Parathyroid adenoma (tissue), 2 donors: ENCODE data around the gene ATP5MC2.
"Not testable (repeated sequence)": the region's sequence is repeated elsewhere in the genome, so short reads cannot be mapped to it uniquely, and the experiment has no call there.

Source experiments
- H2AFZ ChIP-seq: fragments of 300-600 bp; sonication (generic); one replicate; pipeline ENCODE4 v1.7.0; 2017; ENCODE audit warnings: antibody characterized with exemption, mild to moderate bottlenecking
- H3K27ac ChIP-seq: fragments of 300-600 bp; sonication (generic); one replicate; pipeline ENCODE4 v1.7.0; 2017
- H3K27me3 ChIP-seq: fragments of 300-600 bp; sonication (generic); one replicate; pipeline ENCODE4 v1.7.0; 2017; ENCODE audit warnings: low read length; ENCODE audit not compliant: control insufficient read depth, insufficient read depth
- H3K36me3 ChIP-seq: fragments of 300-600 bp; sonication (generic); one replicate; pipeline ENCODE4 v1.7.0; 2017; ENCODE audit warnings: low read length; ENCODE audit not compliant: control insufficient read depth, insufficient read depth
- H3K4me1 ChIP-seq: fragments of 300-600 bp; sonication (generic); one replicate; pipeline ENCODE4 v1.7.0; 2017; ENCODE audit warnings: control low read depth
- H3K4me2 ChIP-seq: fragments of 300-600 bp; sonication (generic); one replicate; pipeline ENCODE4 v1.7.0; 2017; ENCODE audit warnings: low read length
- H3K4me3 ChIP-seq: fragments of 300-600 bp; sonication (generic); one replicate; pipeline ENCODE4 v1.7.0; 2017; ENCODE audit warnings: low read depth, low read length
- H3K79me2 ChIP-seq: fragments of 300-600 bp; sonication (generic); one replicate; pipeline ENCODE4 v1.7.0; 2017; ENCODE audit warnings: control low read depth
- H3K9ac ChIP-seq: fragments of 300-600 bp; sonication (generic); one replicate; pipeline ENCODE4 v1.7.0; 2017; ENCODE audit warnings: mild to moderate bottlenecking
- H3K9me3 ChIP-seq: fragments of 300-600 bp; sonication (generic); one replicate; pipeline ENCODE4 v1.7.0; 2017; ENCODE audit warnings: low read length; ENCODE audit not compliant: control insufficient read depth
- TF ChIP-seq, protein P1 (sequence below): fragments of 300-600 bp; sonication (generic); IDR thresholded peaks from one replicate; pipeline ENCODE4 v1.7.0; 2017; ENCODE audit warnings: antibody characterized with exemption, mild to moderate bottlenecking
- donor health status: primary hyperparathyroidism.

The ATP5MC2 gene

GRCh38 chr12:53651737-53652136 lies 24.1 kb downstream of the ATP5MC2 start:
- Histone ChIP-seq H3K9ac (no peak overlapping the region), H2AFZ (no peak overlapping the region), H3K79me2 (no peaks in the 10 kb centered on the region), H3K36me3 (no peaks in the 10 kb centered on the region), H3K4me3 (no peak overlapping the region), H3K27me3 (no peaks in the 10 kb centered on the region), H3K4me1 (no peaks in the 10 kb centered on the region), H3K4me2 (no peak overlapping the region), H3K27ac (no peak overlapping the region), H3K9me3 (no peaks in the 10 kb centered on the region)
- TF ChIP-seq, protein P1, sequence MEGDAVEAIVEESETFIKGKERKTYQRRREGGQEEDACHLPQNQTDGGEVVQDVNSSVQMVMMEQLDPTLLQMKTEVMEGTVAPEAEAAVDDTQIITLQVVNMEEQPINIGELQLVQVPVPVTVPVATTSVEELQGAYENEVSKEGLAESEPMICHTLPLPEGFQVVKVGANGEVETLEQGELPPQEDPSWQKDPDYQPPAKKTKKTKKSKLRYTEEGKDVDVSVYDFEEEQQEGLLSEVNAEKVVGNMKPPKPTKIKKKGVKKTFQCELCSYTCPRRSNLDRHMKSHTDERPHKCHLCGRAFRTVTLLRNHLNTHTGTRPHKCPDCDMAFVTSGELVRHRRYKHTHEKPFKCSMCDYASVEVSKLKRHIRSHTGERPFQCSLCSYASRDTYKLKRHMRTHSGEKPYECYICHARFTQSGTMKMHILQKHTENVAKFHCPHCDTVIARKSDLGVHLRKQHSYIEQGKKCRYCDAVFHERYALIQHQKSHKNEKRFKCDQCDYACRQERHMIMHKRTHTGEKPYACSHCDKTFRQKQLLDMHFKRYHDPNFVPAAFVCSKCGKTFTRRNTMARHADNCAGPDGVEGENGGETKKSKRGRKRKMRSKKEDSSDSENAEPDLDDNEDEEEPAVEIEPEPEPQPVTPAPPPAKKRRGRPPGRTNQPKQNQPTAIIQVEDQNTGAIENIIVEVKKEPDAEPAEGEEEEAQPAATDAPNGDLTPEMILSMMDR = no peak

DNA sequence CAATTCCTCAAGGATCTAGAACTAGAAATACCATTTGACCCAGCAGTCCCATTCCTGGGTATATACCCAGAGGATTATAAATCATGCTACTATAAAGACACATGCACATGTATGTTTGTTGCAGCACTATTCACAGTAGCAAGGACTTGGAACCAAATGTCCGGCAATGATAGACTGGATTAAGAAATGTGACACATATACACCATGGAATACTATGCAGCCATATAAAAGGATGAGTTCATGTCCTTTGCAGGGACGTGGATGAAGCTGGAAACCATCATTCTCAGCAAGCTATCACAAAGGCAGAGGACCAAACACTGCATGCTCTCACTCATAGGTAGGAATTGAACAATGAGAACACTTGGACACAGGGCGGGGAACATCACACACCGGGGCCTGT lies 29.6 kb downstream of the ATP5MC2 start:
- not testable (repeated sequence) for H3K4me1 ChIP-seq, H3K4me3 ChIP-seq, H3K79me2 ChIP-seq, H3K27ac ChIP-seq, H3K36me3 ChIP-seq, H3K9me3 ChIP-seq, H3K4me2 ChIP-seq, H3K27me3 ChIP-seq, H3K9ac ChIP-seq, H2AFZ ChIP-seq

DNA sequence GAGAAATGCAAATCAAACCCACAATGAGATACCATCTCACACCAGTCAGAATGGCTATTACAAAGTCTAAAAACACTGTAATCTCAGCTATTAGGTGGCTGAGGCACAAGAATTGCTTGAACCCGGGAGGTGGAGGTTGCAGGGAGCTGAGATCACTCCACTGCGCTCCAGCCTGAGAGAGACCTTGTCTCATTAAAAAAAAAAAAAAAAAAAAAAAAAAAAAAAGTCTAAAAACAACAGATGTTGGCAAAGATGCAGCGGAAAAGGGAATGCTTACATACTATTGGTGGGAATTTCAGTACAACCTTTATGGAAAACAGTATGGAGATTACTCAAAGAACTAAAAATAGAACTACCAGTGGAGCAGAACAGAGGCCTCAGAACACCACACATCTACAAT lies 30.7 kb downstream of the ATP5MC2 start:
- Histone ChIP-seq H3K79me2 (no peaks in the 10 kb centered on the region), H3K27ac (no peak overlapping the region), H3K4me1 (no peaks in the 10 kb centered on the region), H3K4me2 (no peak overlapping the region), H3K4me3 (no peak overlapping the region), H3K27me3 (no peaks in the 10 kb centered on the region), H3K9me3 (no peaks in the 10 kb centered on the region), H3K9ac (no peak overlapping the region), H3K36me3 (no peaks in the 10 kb centered on the region), H2AFZ (no peak overlapping the region)
- TF ChIP-seq, protein P1 = no peak

GRCh38 chr12:53644133-53644532 lies 31.8 kb downstream of the ATP5MC2 start:
- Histone ChIP-seq H3K4me3 (no peak overlapping the region), H3K79me2 (no peaks in the 10 kb centered on the region), H3K27ac (no peak overlapping the region), H3K9me3 (no peaks in the 10 kb centered on the region), H3K4me1 (no peaks in the 10 kb centered on the region), H3K27me3 (no peaks in the 10 kb centered on the region), H3K36me3 (no peaks in the 10 kb centered on the region), H3K9ac (no peak overlapping the region), H3K4me2 (no peak overlapping the region), H2AFZ (no peak overlapping the region)
- TF ChIP-seq, protein P1 = no peak

- Histone ChIP-seq H3K4me3 (no peak overlapping the region), H3K4me2 (no peak overlapping the region)
- TF ChIP-seq, protein P1 = no peak
Measured at GRCh38 chr12:53643232-53643979, 32.5 kb downstream of the ATP5MC2 start.

More at GRCh38 chr12:53643232-53643979, 32.5 kb downstream of the ATP5MC2 start:
- Histone ChIP-seq H3K4me1 (no peaks in the 10 kb centered on the region), H3K9me3 (no peaks in the 10 kb centered on the region), H3K79me2 (no peaks in the 10 kb centered on the region), H3K9ac (no peak overlapping the region), H2AFZ (no peak overlapping the region), H3K36me3 (no peaks in the 10 kb centered on the region), H3K27me3 (no peaks in the 10 kb centered on the region), H3K27ac (no peak overlapping the region)
